ENCODE measurements around the gene DNAL1. TPM values are rescaled to one million over a fixed set of nuclear protein-coding genes. Genes with fewer than 3 reads are reported as not detected.

The DNAL1 gene
- total RNA-seq = 2.2 and 5.1 TPM in 2 replicates

GRCh38 chr14:73644531-73645247 is at the start of gene DNAL1:
TSS of gene DNAL1 (plus strand) at chr14:73644986. CDS start at chr14:73645040, 54 bp downstream.

GRCh38 chr14:73612339-73613045 is 32.3 kb upstream of the DNAL1 start, which contains the start of gene ACOT6:
TSS of gene ACOT6 (plus strand) at chr14:73612517. CDS start at chr14:73612572, 55 bp downstream.

GRCh38 chr14:73713803-73714655 is 69.2 kb downstream of the DNAL1 start, which contains the start of gene PNMA1:
TSS of gene PNMA1 (minus strand) at chr14:73714384. CDS start at chr14:73713639, 745 bp downstream.

Other genes starting within 250 kb of the DNAL1 start
- 27.8 and 35.0 TPM in 2 replicates for gene NUMB, start 186.4 kb upstream of the DNAL1 start, total RNA-seq
- 19.7 and 21.1 TPM in 2 replicates for gene RIOX1, start 154.1 kb upstream of the DNAL1 start, total RNA-seq
- 2.3 and 5.1 TPM in 2 replicates for gene ACOT1, start 107.8 kb upstream of the DNAL1 start, total RNA-seq
- 0.31 TPM in 1 of 2 replicates, not detected in the other for gene HEATR4, start 86.0 kb upstream of the DNAL1 start, total RNA-seq
- 63.7 and 68.4 TPM in 2 replicates for gene ACOT2, start 75.8 kb upstream of the DNAL1 start, total RNA-seq
- 0.69 and 0.73 TPM in 2 replicates for gene ACOT4, start 53.1 kb upstream of the DNAL1 start, total RNA-seq
- not detected in 2 replicates for gene ACOT6, start 32.5 kb upstream of the DNAL1 start, total RNA-seq
- gene PNMA1, start 69.4 kb downstream of the DNAL1 start, total RNA-seq = 37.4 and 46.5 TPM in 2 replicates
- 4.9 and 10.3 TPM in 2 replicates for gene PTGR2, start 206.8 kb downstream of the DNAL1 start, total RNA-seq
- 24.8 and 47.4 TPM in 2 replicates for gene ZNF410, start 241.9 kb downstream of the DNAL1 start, total RNA-seq